HG02571 (cell line): ENCODE results near the gene PKP3.
"Not testable (repeated sequence)": the region's sequence is repeated elsewhere in the genome, so short reads cannot be mapped to it uniquely, and the experiment has no call there.

Experiments used
- ATAC-seq: cut with Tn5 transposase; IDR thresholded peaks from one replicate; pipeline ENCODE4 v1.9.1; 2021; ENCODE audit warnings: mild to moderate bottlenecking, moderate library complexity; ENCODE audit not compliant: unreplicated experiment

The PKP3 gene

DNA sequence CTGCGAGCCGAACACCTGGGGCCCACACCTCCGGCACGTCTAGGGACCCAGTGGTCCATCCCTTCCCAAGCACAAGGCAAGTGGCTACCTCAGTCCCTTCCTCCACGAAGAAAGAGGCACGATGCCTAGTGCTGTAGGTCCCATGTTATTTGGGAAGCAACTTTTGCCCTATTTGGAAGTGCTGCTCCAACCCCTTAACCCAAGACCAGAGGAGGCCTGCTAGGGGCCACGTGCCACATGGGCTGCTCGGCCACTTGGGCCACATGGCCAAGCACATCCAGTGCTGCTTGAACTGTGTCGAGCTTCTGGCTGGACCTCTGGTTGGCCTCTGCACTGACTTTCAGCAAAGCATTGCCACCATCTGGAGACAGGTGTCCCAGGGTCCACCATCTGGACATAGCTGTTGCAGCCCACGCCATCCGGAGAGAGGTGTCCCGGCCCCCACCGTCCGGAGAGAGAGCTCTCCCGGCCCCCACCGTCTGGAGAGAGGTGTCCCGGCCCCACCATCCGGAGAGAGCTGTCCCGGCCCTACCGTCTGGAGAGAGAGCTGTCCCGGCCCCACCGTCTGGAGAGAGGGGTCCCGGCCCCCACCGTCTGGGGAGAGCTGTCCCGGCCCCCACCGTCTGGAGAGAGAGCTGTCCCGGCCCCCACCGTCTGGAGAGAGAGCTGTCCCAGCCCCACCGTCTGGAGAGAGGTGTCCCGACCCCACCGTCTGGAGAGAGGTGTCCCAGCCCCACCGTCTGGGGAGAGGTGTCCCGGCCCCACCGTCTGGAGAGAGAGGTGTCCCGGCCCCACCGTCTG, 31.2 kb upstream of the PKP3 start:
- no peak for ATAC-seq

DNA sequence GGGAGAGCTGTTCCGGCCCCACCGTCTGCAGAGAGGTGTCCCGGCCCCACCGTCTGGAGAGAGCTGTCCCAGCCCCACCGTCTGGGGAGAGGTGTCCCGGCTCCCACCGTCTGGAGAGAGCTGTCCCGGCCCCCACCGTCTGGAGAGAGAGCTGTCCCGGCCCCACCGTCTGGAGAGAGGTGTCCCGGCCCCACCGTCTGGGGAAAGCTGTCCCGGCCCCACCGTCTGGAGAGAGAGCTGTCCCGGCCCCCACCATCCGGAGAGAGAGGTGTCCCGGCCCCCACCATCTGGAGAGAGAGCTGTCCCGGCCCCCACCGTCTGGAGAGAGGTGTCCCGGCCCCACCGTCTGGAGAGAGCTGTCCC, 30.6 kb upstream of the PKP3 start:
- ATAC-seq = not testable (repeated sequence)

DNA sequence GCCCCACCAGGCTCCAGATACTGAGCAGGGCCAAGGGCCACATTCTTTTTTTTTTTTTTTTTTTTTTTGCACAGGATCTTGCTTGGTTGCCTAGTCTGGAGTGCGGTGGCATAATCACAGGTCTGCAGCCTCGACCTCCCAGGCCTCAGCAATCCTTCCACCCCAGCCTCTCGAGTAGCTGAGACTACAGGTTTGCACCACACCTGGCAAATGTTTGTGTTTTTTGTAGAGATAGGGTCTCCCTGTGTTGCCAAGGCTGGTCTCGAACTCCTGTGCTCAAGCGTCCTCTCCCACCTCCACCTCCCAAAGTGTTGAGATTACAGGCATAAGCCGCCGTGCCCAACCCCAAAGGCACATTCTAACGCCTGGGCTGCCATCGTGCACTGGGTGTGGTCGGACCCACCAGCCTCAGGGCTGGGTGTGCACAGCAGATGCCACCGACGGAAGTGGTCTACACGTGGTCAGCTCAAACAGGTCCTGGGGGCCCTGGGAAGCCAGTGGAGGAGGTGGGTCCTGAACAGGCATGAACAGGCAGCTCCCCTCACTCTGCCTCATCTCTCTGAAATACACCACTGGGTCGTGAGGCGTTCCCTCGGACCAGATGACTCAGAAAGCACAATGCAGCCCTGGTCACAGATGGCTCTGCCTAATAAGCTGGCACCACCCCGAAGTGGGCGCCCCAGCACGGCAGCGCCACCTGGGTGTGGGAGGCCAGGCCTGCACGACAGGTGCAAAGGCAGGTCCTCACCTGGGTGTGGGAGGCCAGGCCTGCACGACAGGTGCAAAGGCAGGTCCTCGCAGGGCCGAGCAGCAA, 29.9 kb upstream of the PKP3 start:
- ATAC-seq = no peak

DNA sequence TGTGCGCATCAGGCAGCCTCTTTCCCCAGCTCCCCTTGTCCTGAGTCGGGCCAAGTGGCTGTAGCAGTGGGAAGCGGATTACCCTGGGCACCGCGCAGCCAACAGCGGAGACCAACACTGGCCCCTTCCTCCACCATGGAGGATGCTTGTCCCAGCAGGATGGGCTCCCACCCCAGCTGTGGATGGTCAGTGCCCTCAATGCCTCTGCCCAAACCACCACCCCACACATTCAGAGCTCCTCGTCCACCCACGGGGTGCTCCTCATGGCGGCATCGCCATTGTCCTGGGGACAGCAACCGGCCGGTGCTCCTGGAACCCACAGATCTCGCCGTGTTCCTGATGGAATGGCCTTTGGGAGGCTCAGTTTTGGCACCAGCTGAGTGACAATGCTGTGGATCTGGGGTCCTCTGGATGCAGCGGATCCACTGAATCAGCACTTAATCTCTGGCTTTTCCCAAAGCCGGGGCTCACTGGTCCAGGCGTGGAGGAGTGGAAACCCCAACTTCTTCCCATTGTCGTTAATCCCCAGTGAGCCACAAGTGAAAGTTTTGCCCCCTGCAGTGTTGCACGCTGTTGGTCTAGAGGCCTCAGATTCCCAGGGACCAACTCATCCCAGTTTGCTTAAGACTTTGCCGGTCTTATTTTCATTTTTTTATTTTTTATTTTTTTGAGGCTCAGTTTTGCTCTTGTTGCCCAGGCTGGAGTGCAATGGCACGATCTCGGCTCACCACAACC, 28.9 kb upstream of the PKP3 start:
- no peak for ATAC-seq

DNA sequence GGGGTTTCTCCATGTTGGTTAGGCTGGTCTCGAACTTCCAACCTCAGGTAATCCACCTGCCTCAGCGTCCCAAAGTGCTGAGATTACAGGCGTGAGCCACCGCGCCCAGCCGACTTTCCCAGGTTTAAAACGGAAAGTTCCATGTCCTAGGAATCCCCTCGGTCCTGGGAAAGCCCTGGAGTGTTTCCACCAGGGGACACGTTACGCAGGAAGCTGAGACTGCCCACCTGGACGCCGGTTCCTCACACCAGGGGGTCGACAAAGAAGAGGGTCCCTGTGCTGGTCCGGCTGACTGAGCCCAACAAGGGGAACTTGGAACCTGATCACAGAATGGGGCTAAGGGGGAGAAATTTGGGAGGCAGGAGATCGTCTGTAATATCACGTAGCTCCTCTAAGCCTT, 28.2 kb upstream of the PKP3 start:
- ATAC-seq = no peak

DNA sequence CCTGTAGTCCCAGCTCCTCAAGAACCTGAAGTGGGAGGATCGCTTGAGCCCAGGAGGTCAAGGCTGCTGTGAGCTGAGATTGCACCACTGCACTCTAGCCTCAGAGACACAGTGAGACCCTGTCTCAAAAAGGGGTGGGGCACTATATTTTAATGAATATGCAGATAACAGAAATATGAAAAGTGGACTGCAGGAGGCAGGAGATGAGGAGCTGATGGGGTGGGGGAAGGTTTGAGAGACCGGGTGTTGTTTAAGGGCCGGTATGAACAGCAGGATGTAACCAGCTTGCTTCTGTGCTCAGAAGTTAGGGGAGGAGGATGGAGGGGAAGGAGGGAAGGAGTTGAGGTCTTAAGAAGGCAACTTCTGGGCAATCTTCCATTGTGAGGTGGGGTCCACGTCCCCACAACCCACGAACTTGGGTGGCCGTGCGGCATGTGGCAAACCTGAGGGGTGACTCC, 26.0 kb upstream of the PKP3 start:
- ATAC-seq = no peak

DNA sequence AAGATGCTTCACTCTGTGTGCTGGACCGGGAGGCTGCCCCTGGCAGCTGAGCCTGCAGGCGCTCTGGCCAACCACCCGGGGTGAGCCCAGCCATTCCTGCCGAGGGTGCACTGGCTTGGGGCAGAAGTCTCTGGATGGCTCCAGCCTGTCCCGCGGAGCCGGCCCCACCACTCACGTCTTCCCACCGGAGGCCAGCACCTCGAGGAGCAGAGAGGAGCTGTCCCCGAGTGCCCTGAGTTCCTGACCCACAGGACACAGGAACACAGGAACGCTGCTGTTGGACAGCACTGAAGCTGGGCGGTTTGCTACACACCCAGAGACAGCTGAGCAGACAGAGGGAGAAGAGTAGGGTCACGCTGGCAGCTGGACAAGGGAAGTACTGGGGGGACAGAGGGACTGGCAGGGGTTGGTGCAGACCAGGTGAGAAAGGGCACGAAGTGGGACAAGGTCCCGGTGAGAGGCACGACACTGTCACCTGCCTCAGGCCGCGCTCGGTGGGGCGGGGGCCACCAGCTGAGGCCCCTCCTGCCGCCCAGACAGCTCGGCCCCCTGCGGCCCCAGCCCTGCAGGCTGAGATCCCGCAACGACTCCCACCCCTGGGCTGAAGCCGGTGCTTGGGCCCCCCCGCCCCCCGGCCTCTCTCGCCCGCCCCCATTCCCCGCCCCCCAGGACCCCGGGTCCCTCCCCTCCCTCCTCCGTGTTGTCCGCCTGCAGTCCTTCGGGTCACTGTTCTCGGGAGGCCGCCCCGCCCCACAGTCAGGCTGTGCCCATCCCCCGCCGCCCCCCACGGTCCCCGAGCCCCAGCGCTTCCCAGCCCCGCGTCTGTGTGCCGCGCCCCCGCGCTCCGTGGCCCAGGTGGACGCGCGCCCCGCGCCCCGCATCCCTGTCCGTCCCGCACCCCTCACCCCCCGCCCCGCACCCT, 25.3 kb upstream of the PKP3 start:
- ATAC-seq = no peak

DNA sequence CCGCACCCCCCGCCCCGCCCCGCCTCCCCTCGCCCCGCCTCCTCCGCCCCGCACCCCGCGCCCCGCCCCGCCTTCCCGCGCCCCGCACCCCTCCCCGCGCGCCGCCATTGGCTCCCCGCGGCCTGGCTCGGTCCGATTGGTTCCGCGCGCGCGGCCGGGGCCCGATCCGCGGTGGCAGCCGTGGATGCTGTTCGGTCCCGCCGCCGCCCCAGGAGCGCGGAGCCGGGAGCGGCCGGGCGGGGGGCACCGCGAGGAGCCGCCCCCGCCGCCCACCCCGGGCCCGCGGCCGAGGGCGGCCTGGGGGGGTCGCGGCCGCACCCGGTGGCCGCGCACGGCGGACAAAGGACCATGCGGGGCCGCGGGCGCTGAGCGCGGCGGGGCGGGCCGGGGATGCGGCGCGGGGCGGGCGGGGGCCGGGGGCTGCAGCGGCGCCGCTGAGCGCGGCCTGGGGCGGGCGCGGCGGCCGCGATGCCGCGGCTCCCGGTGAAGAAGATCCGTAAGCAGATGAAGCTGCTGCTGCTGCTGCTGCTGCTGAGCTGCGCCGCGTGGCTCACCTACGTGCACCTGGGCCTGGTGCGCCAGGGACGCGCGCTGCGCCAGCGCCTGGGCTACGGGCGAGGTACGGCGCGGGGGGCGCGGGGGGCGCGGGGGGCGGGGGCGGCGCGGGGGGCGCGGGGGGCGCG, 24.5 kb upstream of the PKP3 start, which contains the start of gene B4GALNT4:
Gene B4GALNT4 (plus strand): TSS at position 164 of the 683 bp plus-strand sequence. CDS start 305 bp downstream, at position 469.
- no peak for ATAC-seq

DNA sequence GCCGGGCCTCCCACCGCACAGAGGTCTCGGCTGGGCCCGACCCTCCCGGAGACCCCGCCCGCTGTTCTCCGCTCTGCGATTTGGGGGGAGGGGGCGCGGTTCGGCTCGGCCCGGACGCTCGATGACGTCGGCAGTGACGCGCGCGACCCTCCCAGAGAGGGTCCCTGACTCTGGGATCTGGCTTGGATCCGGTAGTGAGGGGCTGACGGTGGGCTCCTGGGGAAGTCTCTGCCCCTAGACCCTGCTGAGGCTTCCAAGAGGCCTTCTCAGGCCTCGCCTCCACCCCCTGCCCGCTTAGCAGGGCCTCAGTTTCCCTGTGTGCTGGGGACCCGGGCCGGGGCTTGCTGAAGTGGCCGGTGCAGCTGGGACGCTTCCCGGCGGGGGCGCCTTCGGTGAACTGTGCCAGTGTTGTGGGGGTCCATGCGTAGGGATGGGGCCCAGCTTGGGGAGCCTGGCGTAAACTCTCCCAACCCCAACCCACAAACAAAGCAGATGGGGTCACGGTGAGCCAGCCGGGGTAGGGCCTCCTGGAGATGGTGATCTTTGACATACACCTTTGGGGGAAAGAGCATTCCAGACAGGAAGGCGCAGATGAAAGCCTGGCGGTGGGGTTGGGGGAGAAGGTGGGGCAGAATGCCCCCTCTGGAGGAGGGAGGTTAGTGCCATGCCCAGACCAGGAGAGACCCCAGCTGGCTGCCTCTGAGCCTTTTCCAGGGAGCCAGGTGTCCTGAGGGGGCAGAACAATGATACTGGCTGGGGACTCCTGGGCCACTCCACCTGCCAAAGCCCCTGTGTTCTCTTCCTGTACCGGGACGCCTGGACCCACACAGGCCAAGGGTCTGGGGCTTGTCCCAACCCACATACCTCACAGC, 23.7 kb upstream of the PKP3 start:
- no peak for ATAC-seq

DNA sequence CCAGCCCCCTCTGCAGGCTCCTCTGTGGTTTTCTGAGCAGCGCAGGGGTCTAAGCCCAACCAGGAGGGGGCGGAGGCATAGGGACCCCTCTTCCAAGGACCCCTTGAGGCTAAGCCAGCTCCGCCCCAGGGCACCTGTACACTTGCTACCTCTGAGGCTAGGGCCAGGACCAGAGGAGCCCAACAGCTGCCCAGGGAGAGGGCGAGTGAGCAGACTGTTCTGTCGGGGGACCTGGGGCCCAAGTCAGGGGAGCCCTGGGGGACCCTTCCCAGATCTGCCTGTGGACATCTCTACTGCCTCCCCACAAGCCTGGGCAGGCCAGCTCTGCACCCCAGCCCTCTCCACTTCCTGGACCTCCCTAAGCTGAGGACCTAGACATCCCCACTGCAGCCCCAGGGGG, 23.0 kb upstream of the PKP3 start:
- no peak for ATAC-seq

DNA sequence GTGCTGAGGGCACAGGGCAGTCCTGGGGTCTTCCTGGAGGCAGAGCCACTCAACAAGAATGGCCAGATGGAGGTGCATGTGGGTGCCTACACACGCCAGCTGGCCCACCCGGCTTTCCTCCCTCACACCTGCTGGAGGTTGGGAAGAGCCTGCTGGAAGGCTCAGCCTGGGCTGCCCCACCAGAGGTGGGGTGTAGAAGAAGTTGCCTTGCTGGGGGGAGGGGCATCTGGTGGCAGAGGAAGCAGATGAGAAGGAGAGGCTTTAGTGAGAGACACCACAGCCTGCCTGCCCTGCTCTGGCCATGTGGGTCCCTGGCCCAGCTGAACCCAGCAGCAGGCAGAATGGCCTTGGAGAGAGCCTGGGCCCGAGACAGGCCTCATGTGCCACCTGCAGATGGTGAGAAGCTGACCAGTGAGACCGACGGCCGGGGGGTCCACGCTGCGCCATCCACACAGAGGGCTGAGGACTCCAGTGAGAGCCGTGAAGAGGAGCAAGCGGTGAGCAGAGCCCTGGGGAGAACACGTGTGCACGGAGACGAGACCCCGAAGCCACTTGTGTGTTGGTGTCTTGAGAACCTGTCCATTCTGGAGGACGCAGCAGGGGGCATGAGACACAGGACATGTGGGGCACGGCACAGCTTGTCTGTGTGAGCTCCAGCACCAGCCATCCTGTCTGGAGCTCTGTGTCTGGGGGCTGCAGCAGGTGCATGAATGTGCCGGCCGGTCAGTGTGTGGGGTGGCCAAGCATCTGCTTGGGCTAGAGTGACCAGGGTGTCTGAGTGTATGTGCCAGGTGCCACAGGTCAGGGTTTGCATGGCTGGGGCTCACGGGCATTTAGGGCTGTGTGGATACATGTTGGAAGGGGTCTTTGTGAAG, 22.1 kb upstream of the PKP3 start:
- ATAC-seq = no peak

DNA sequence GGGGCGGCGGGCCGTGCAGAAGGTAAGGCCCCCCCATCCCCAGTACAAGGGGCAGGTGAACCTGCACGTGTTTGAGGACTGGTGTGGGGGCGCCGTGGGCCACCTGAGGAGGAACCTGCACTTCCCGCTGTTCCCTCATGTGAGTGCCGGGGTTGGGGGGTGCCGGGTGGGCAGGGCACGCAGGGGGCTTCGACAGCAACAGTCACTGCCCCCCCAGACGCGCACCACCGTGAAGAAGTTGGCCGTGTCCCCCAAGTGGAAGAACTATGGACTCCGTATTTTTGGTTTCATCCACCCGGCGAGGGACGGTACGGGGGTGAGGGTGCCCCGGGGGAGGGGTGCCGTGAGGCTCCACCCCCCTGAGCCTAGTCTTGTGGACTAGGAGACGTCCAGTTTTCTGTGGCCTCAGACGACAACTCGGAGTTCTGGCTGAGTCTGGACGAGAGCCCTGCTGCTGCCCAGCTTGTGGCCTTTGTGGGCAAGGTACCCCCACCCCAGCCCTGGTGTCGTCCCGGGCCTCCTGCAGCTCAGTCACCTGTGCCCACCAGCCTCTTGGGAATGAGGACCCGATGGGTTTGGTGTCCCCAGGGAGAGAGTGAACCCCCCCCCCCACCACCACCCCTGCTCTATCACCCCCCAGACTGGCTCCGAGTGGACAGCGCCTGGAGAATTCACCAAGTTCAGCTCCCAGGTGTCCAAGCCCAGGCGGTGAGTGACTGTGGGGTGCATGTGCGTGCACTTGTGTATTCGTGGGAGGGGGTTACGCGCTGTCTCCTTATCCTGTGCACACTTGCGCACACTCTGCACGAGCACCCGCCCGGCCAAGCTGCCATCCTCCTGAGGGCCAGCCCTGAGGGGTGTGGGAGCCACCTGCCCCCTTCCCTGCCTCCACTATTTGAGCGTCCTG, 20.9 kb upstream of the PKP3 start:
- no peak for ATAC-seq

DNA sequence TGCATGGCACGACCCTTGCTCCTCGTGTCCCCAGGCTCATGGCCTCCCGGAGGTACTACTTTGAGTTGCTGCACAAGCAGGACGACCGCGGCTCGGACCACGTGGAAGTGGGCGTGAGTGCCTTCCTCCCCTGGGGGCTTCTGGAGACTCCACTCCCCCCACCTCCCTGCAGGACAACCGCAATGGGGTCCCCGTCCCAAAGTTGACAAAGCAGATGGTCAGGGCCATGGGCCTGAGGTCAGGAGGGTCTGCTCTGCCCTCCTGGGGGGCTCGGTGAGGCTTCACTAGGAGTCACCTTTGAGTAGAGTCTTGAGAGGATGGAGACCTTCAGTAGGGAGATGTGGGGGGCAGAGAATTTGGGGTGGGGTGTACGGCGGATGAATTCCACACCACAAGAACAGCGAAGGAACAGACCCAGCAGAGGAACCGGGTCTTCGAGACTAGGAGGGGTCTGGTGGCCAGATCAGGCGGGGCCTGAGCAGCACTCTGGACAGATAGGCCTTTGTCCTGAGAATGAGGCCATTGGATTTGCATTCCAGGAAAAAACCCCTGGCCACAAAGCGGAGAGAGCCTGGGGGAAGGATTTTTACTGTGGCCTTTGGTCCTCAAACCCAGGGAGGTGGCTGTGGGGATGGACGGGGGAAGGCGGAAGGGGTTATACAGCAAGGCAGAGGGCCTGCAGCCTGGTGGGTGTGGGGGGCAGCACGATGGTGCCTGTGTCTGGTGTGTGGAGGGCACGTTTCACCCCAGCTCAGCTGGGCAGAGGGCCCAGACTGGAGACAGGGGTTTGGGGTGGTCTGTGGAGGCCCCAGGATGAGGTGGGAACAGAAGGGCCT, 20.1 kb upstream of the PKP3 start:
- no peak for ATAC-seq

DNA sequence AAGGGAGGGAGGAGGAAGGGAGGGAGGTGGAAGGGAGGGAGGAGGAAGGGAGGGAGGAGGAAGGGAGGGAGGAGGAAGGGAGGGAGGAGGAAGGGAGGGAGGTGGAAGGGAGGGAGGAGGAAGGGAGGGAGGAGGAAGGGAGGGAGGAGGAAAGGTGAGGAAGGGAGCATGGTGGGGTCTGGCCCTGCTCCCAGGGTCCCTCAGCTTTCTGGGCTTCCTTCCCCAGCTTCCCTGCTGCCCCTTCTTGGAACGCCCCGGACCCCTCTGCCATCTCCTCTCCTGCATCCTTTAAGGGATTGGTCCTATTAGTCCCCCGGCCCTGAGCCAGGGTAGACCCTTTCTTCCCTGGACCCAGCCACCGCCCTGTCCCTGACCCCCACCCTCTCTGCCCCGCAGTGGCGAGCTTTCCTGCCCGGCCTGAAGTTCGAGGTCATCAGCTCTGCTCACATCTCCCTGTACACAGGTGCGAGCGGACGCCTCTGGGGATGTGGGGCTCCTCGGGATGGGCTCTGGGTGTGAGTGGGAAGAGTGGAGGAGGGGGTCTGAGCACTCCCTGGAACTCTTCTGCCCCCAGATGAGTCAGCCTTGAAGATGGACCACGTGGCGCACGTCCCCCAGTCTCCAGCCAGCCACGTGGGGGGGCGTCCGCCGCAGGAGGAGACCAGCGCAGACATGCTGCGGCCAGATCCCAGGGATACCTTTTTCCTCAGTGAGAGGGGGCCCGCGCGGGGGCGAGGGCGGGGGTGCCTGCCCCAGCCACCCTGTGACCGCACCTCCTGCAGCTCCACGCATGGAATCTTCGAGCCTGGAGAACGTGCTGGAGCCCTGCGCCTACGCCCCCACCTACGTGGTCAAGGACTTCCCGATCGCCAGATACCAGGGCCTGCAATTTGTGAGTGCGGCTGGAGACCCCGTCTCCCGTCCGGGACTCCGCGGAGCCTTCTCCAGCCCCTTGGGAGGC, 18.7 kb upstream of the PKP3 start:
- no peak for ATAC-seq
